IMR-90 (cell line): Measurements from ENCODE around the gene RPRML. TPM values are rescaled to one million over a fixed set of nuclear protein-coding genes. Genes with fewer than 3 reads are reported as not detected.

Source experiments
- ATAC-seq: fragments of 200-7000 bp; cut with Tn5 transposase; 2 replicates; pipeline ENCODE4 v1.9.1; 2020; ENCODE audit warnings: low read depth, mild to moderate bottlenecking, moderate library complexity
- BruUV-seq: library from RNA; stranded (reverse); fragments of 400-500 nt; replicated peaks from 2 replicates; lab custom pipeline; 2021; lab: Mats Ljungman, UMichigan
- CTCF ChIA-PET: fragments of 300-600 bp; formaldehyde crosslinking; extraction: SDS; loops from one replicate; lab custom pipeline; 2021; ENCODE audit warnings: antibody characterized with exemption; lab: Yijun Ruan, JAX
- POLR2A ChIA-PET: fragments of 300-600 bp; sonication (Branson Sonifier 250); formaldehyde crosslinking; loops from one replicate; lab custom pipeline; 2022; ENCODE audit warnings: antibody characterized with exemption; ENCODE audit not compliant: unreplicated experiment; lab: Charles Lee
- DNase-seq: peaks from one replicate; pipeline ENCODE4 v3.0.0; 2013
- H2AFZ ChIP-seq: replicated peaks from 2 replicates; pipeline ENCODE3; 2013; ENCODE audit warnings: low read length, mild to moderate bottlenecking; ENCODE audit not compliant: poor library complexity
- H2AK5ac ChIP-seq: 2 replicates; pipeline ENCODE4 v1.6.1; 2013; ENCODE audit warnings: low read depth, low read length, inconsistent platforms
- H2AK9ac ChIP-seq: replicated peaks from 2 replicates; pipeline ENCODE3; 2013; ENCODE audit warnings: mild to moderate bottlenecking, low read depth, low read length, moderate library complexity; ENCODE audit not compliant: poor library complexity
- H2BK120ac ChIP-seq: 2 replicates; pipeline ENCODE4 v1.6.1; 2013; ENCODE audit warnings: low read depth, low read length, inconsistent platforms
- H2BK15ac ChIP-seq: 3 replicates; pipeline ENCODE4 v1.6.1; 2013; ENCODE audit warnings: low read depth, low read length, inconsistent platforms
- H2BK20ac ChIP-seq: 2 replicates; pipeline ENCODE4 v1.6.1; 2013; ENCODE audit warnings: low read depth, mild to moderate bottlenecking, inconsistent platforms, low read length, moderate library complexity
- H2BK5ac ChIP-seq: 2 replicates; pipeline ENCODE4 v1.6.1; 2013; ENCODE audit warnings: mild to moderate bottlenecking, low read depth, low read length, inconsistent platforms; ENCODE audit not compliant: poor library complexity, severe bottlenecking
- H3K14ac ChIP-seq: replicated peaks from 2 replicates; pipeline ENCODE4 v1.6.1; 2013; ENCODE audit warnings: low read depth, low read length, inconsistent platforms
- H3K18ac ChIP-seq: 2 replicates; pipeline ENCODE4 v1.6.1; 2013; ENCODE audit warnings: low read depth, low read length, control low read depth
- H3K23ac ChIP-seq: 2 replicates; pipeline ENCODE4 v1.6.1; 2013; ENCODE audit warnings: low read depth, low read length, inconsistent platforms
- H3K27ac ChIP-seq: 2 replicates; pipeline ENCODE4 v1.5.1; 2013; ENCODE audit warnings: mild to moderate bottlenecking, control low read depth, low read length; ENCODE audit not compliant: insufficient read depth
- H3K27me3 ChIP-seq: 2 replicates; pipeline ENCODE4 v1.6.1; 2013; ENCODE audit warnings: low read length; ENCODE audit not compliant: control insufficient read depth, insufficient read depth
- H3K36me3 ChIP-seq: 2 replicates; pipeline ENCODE4 v1.6.1; 2013; ENCODE audit warnings: low read length, mixed read lengths; ENCODE audit not compliant: control insufficient read depth, insufficient read depth
- H3K4ac ChIP-seq: 2 replicates; pipeline ENCODE4 v1.6.1; 2013; ENCODE audit warnings: low read depth, low read length, inconsistent platforms
- H3K4me1 ChIP-seq: 2 replicates; pipeline ENCODE4 v1.6.1; 2013; ENCODE audit warnings: low read length, mixed read lengths; ENCODE audit not compliant: control insufficient read depth, insufficient read depth
- H3K4me2 ChIP-seq: 2 replicates; pipeline ENCODE4 v1.6.1; 2013; ENCODE audit warnings: low read depth, mild to moderate bottlenecking, control low read depth, low read length, moderate library complexity
- H3K4me3 ChIP-seq: 2 replicates; pipeline ENCODE4 v1.5.1; 2013; ENCODE audit warnings: low read depth, mild to moderate bottlenecking, control low read depth, low read length, moderate library complexity; ENCODE audit not compliant: insufficient read depth
- H3K56ac ChIP-seq: 2 replicates; pipeline ENCODE4 v1.6.1; 2013; ENCODE audit warnings: low read length, inconsistent platforms; ENCODE audit not compliant: insufficient read depth; ENCODE audit errors: extremely low read depth
- H3K79me1 ChIP-seq, 2 experiments: 2 replicates each; pipeline ENCODE4 v1.6.1; 2013; ENCODE audit warnings: low read length in 2 of 2, inconsistent platforms in 1 of 2, low read depth in 1 of 2
- H3K9ac ChIP-seq: 2 replicates; pipeline ENCODE4 v1.6.1; 2013; ENCODE audit warnings: low read depth, low read length, control low read depth
- H3K9me1 ChIP-seq: 2 replicates; pipeline ENCODE4 v1.6.1; 2013; ENCODE audit warnings: low read length, inconsistent platforms; ENCODE audit not compliant: insufficient read depth
- H3K9me3 ChIP-seq: 2 replicates; pipeline ENCODE4 v1.6.1; 2013; ENCODE audit warnings: low read length; ENCODE audit not compliant: control insufficient read depth, insufficient read depth
- H4K20me1 ChIP-seq: 2 replicates; pipeline ENCODE4 v1.6.1; 2013; ENCODE audit warnings: low read length, inconsistent platforms; ENCODE audit not compliant: insufficient read depth
- H4K5ac ChIP-seq: 2 replicates; pipeline ENCODE4 v1.6.1; 2013; ENCODE audit warnings: mild to moderate bottlenecking, low read depth, low read length, control low read depth
- H4K8ac ChIP-seq, 2 experiments: 2 replicates each; pipeline ENCODE4 v1.6.1; 2013; ENCODE audit warnings: low read depth in 2 of 2, low read length in 2 of 2, control low read depth in 1 of 2, inconsistent platforms in 1 of 2
- H4K91ac ChIP-seq: 2 replicates; pipeline ENCODE4 v1.6.1; 2013; ENCODE audit warnings: low read depth, low read length, inconsistent platforms; ENCODE audit not compliant: insufficient read depth
- BHLHE40 ChIP-seq: fragments of 150-350 bp; IDR thresholded peaks from 2 replicates; pipeline ENCODE4 v1.6.1; 2016; ENCODE audit warnings: mild to moderate bottlenecking, low read depth, low read length
- CEBPB ChIP-seq: IDR thresholded peaks from 2 replicates; pipeline ENCODE4 v1.6.1; 2012; ENCODE audit warnings: low read depth, low read length, improper control_type of control experiment
- CHD1 ChIP-seq: IDR thresholded peaks from 2 replicates; pipeline ENCODE4 v1.6.1; 2012; ENCODE audit warnings: low read depth, low read length, improper control_type of control experiment
- CTCF ChIP-seq: conservative IDR thresholded peaks from 2 replicates; pipeline ENCODE4 v1.5.1; 2012; ENCODE audit warnings: mild to moderate bottlenecking, low read depth, low read length, improper control_type of control experiment
- ELK1 ChIP-seq: fragments of 150-350 bp; IDR thresholded peaks from 2 replicates; pipeline ENCODE4 v1.6.1; 2016; ENCODE audit warnings: low read depth, mild to moderate bottlenecking, low read length, moderate library complexity, borderline replicate concordance
- FOS ChIP-seq: fragments of 150-350 bp; IDR thresholded peaks from 2 replicates; pipeline ENCODE4 v1.6.1; 2016; ENCODE audit warnings: low read depth, low read length
- MAFK ChIP-seq: IDR thresholded peaks from 2 replicates; pipeline ENCODE4 v1.6.1; 2012; ENCODE audit warnings: low read depth, low read length, improper control_type of control experiment
- MAZ ChIP-seq: IDR thresholded peaks from 2 replicates; pipeline ENCODE4 v1.6.1; 2012; ENCODE audit warnings: low read depth, mild to moderate bottlenecking, low read length, improper control_type of control experiment, moderate library complexity, borderline replicate concordance
- MXI1 ChIP-seq: IDR thresholded peaks from 2 replicates; pipeline ENCODE4 v1.6.1; 2012; ENCODE audit warnings: low read depth, mild to moderate bottlenecking, low read length, moderate library complexity, borderline replicate concordance
- NFE2L2 ChIP-seq: fragments of 150-350 bp; IDR thresholded peaks from 2 replicates; pipeline ENCODE4 v1.6.1; 2016; ENCODE audit warnings: low read depth, mild to moderate bottlenecking, low read length
- POLR2A ChIP-seq: IDR thresholded peaks from 2 replicates; pipeline ENCODE4 v1.6.1; 2012; ENCODE audit warnings: mild to moderate bottlenecking, low read depth, low read length
- RAD21 ChIP-seq: IDR thresholded peaks from 2 replicates; pipeline ENCODE4 v1.6.1; 2012; ENCODE audit warnings: low read length, improper control_type of control experiment
- RCOR1 ChIP-seq: IDR thresholded peaks from 2 replicates; pipeline ENCODE4 v1.6.1; 2012; ENCODE audit warnings: mild to moderate bottlenecking, low read length, improper control_type of control experiment; ENCODE audit not compliant: insufficient replicate concordance
- RFX5 ChIP-seq: IDR thresholded peaks from 2 replicates; pipeline ENCODE4 v1.8.0; 2012; ENCODE audit warnings: low read depth, mild to moderate bottlenecking, low read length, moderate library complexity
- SMC3 ChIP-seq: fragments of 150-350 bp; IDR thresholded peaks from 2 replicates; pipeline ENCODE4 v1.6.1; 2016; ENCODE audit warnings: low read depth, mild to moderate bottlenecking, antibody characterized with exemption, low read length, moderate library complexity
- USF2 ChIP-seq: fragments of 150-350 bp; IDR thresholded peaks from 2 replicates; pipeline ENCODE4 v1.6.1; 2017; ENCODE audit warnings: mild to moderate bottlenecking, antibody characterized with exemption, low read length, low read depth
- WGBS, 2 experiments: methylation state at CpG; one replicate each; pipeline versions ENCODE4 v1.1.5 to v1.1.7; 2013; ENCODE audit warnings: missing lambda C conversion rate in 2 of 2; ENCODE audit not compliant: insufficient read length in 1 of 2; ENCODE audit errors: extremely low coverage in 2 of 2; 5-methylcytosine and 5-hydroxymethylcytosine counted together
- dilution Hi-C: fragments of 300-500 bp; cut with HindIII; formaldehyde crosslinking; loops from one replicate; pipeline ENCODE4 v1.14.3; 2018; ENCODE audit warnings: low sequenced_read_pairs; ENCODE audit not compliant: unreplicated experiment
- in situ Hi-C: fragments of 300-500 bp; cut with MboI; formaldehyde crosslinking; loops from 3 replicates; pipeline ENCODE4 v1.14.3; 2019; ENCODE audit warnings: low sequenced_read_pairs, inconsistent platforms, mixed read lengths
- intact Hi-C: fragments of 100-400 bp; cut with micrococcal nuclease; formaldehyde crosslinking; loops from 2 replicates; pipeline ENCODE4 v1.10.0; 2022
- polyA plus RNA-seq, 3 experiments: library from polyadenylated mRNA; depleted of rRNA; stranded (reverse); fragments of >200 nt; gene quantifications; 2 replicates each; pipeline ENCODE4 v1.2.3, GENCODE V29; 2012; ENCODE audit warnings: low replicate concordance in 1 of 3
- total RNA-seq: library from RNA; depleted of rRNA; stranded (reverse); fragments of >200 nt; gene quantifications from 2 replicates; pipeline ENCODE4 v1.2.3, GENCODE V29; 2012

RPRML gene
- total and polyA plus RNA-seq, 2 of the 4 experiments (the other 2 are of a cell fraction) = not detected

- 49% methylated on average over 5 of the region's 5 CpGs; no CpG with 5 or more reads in 1 of the 2 experiments for whole genome bisulfite sequencing, 2 experiments
- ATAC-seq (no peak), DNase-seq (no peak)
- H4K20me1 ChIP-seq = peaks cover 4% of the 10 kb centered on the region; the same call in 1 of the 2 replicates
- no peak overlapping the region for H4K91ac ChIP-seq
- no peak overlapping the region for H3K9ac ChIP-seq
- no peaks in the 10 kb centered on the region; the same call in 1 of the 2 replicates for H3K9me3 ChIP-seq
- no peak overlapping the region for H3K56ac ChIP-seq
- H2BK120ac ChIP-seq = no peak overlapping the region
- H4K5ac ChIP-seq = no peak overlapping the region
- dilution Hi-C loops = no loop called here
- H2AFZ ChIP-seq = no peak overlapping the region
- H3K4me1 ChIP-seq = no peaks in the 10 kb centered on the region
- no peak overlapping the region for H2BK20ac ChIP-seq
- no peak overlapping the region for H3K18ac ChIP-seq
- CTCF ChIA-PET = no interaction called here
- TF ChIP-seq CEBPB (no peak), CHD1 (no peak), NFE2L2 (no peak), FOS (no peak), MAZ (no peak), RCOR1 (no peak), SMC3 (no peak), ELK1 (no peak), USF2 (no peak), POLR2A (no peak), MXI1 (no peak), RFX5 (no peak), RAD21 (no peak), CTCF (no peak), MAFK (no peak), BHLHE40 (no peak)
- no peaks in the 10 kb centered on the region for H3K9me1 ChIP-seq
- in situ Hi-C loops = no loop called here
- no peak overlapping the region for H2BK15ac ChIP-seq
- no peaks in the 10 kb centered on the region for H3K79me1 ChIP-seq
- intact Hi-C loops = no loop called here
- no peak overlapping the region for H3K27ac ChIP-seq
- no peak overlapping the region for H4K8ac ChIP-seq
- no peak overlapping the region for H2BK5ac ChIP-seq
- no peak overlapping the region for H2AK9ac ChIP-seq
- no peaks in the 10 kb centered on the region for H3K36me3 ChIP-seq
- BruUV-seq = no TSS peak
- POLR2A ChIA-PET = no interaction called here
- no peak overlapping the region for H3K14ac ChIP-seq
- H3K4ac ChIP-seq = no peak overlapping the region
- no peak overlapping the region for H3K4me3 ChIP-seq
- H3K4me2 ChIP-seq = no peak overlapping the region
- H2AK5ac ChIP-seq = no peak overlapping the region
- H3K27me3 ChIP-seq = peaks cover 31% of the 10 kb centered on the region
- H3K23ac ChIP-seq = no peak overlapping the region
These were observed 5.8 kb upstream of the RPRML start for GRCh38 chr17:46984892-46985291.
